WTC11 (cell line): ENCODE results near the gene XRCC5.

Source experiments
- ATF1 ChIP-seq: sonication (generic); formaldehyde crosslinking; IDR thresholded peaks from 2 replicates; pipeline ENCODE4 v1.8.1; 2023; ENCODE audit warnings: mild to moderate bottlenecking, moderate library complexity, missing genetic modification reagents
- CREM ChIP-seq: sonication (generic); formaldehyde crosslinking; IDR thresholded peaks from 2 replicates; pipeline ENCODE4 v1.8.1; 2022; ENCODE audit warnings: mild to moderate bottlenecking, missing genetic modification reagents, moderate library complexity
- HMGA2 ChIP-seq: fragments of 250-450 bp; sonication (Bioruptor Pico); IDR thresholded peaks from 2 replicates; pipeline ENCODE4 v1.4.0; 2021; ENCODE audit warnings: mild to moderate bottlenecking, moderate library complexity
- TF ChIP-seq, protein P1 (sequence below): fragments of 200-600 bp; IDR thresholded peaks from 2 replicates; pipeline ENCODE4 v1.8.0; 2022; ENCODE audit warnings: antibody characterized with exemption
- TF ChIP-seq, protein P2 (sequence below): sonication (generic); formaldehyde crosslinking; IDR thresholded peaks from 2 replicates; pipeline ENCODE4 v1.8.1; 2023; ENCODE audit warnings: mild to moderate bottlenecking, missing genetic modification reagents, moderate library complexity
- TF ChIP-seq, protein P3 (sequence below): sonication (generic); formaldehyde crosslinking; IDR thresholded peaks from 2 replicates; pipeline ENCODE4 v1.8.1; 2022; ENCODE audit warnings: mild to moderate bottlenecking, missing genetic modification reagents, moderate library complexity, borderline replicate concordance
- TF ChIP-seq, protein P4 (sequence below): sonication (generic); formaldehyde crosslinking; IDR thresholded peaks from 2 replicates; pipeline ENCODE4 v1.8.0; 2022; ENCODE audit warnings: missing genetic modification reagents
- TF ChIP-seq, protein P5 (sequence below): sonication (generic); formaldehyde crosslinking; IDR thresholded peaks from 2 replicates; pipeline ENCODE4 v1.8.0; 2023; ENCODE audit warnings: mild to moderate bottlenecking, missing genetic modification reagents
- TF ChIP-seq, protein P6 (sequence below): sonication (generic); formaldehyde crosslinking; conservative IDR thresholded peaks from 2 replicates; pipeline ENCODE4 v1.8.1; 2022; ENCODE audit warnings: mild to moderate bottlenecking, missing genetic modification reagents
- TF ChIP-seq, protein P7 (sequence below): sonication (generic); formaldehyde crosslinking; IDR thresholded peaks from 2 replicates; pipeline ENCODE4 v1.8.1; 2022; ENCODE audit warnings: low read depth, missing genetic modification reagents, borderline replicate concordance

DNA sequence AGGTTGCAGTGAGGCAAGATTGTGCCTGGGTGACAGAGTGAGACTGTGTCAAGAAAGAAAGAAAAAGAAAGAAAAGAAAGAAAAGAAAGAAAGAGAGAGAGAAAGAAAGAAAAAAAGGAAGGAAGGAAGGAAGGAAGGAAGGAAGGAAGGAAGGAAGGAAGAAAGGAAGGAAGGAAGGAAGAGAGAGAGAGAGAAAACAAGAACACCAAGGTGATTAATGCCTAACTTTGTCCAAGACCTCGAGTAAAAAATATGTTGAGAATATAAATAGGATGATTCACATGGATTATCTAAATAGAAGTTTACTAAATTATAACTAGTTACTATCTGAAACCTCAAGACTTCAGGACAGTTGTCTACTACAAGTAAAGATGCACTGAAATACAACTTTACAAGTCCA lies 34.8 kb upstream of the XRCC5 start:
- TF ChIP-seq, protein P1, sequence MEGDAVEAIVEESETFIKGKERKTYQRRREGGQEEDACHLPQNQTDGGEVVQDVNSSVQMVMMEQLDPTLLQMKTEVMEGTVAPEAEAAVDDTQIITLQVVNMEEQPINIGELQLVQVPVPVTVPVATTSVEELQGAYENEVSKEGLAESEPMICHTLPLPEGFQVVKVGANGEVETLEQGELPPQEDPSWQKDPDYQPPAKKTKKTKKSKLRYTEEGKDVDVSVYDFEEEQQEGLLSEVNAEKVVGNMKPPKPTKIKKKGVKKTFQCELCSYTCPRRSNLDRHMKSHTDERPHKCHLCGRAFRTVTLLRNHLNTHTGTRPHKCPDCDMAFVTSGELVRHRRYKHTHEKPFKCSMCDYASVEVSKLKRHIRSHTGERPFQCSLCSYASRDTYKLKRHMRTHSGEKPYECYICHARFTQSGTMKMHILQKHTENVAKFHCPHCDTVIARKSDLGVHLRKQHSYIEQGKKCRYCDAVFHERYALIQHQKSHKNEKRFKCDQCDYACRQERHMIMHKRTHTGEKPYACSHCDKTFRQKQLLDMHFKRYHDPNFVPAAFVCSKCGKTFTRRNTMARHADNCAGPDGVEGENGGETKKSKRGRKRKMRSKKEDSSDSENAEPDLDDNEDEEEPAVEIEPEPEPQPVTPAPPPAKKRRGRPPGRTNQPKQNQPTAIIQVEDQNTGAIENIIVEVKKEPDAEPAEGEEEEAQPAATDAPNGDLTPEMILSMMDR: no peak
- TF ChIP-seq, protein P2, sequence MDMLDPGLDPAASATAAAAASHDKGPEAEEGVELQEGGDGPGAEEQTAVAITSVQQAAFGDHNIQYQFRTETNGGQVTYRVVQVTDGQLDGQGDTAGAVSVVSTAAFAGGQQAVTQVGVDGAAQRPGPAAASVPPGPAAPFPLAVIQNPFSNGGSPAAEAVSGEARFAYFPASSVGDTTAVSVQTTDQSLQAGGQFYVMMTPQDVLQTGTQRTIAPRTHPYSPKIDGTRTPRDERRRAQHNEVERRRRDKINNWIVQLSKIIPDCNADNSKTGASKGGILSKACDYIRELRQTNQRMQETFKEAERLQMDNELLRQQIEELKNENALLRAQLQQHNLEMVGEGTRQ (CRISPR knock-in tag): no peak
- no peak for TF ChIP-seq ATF1 (CRISPR knock-in tag)
- TF ChIP-seq, protein P3, sequence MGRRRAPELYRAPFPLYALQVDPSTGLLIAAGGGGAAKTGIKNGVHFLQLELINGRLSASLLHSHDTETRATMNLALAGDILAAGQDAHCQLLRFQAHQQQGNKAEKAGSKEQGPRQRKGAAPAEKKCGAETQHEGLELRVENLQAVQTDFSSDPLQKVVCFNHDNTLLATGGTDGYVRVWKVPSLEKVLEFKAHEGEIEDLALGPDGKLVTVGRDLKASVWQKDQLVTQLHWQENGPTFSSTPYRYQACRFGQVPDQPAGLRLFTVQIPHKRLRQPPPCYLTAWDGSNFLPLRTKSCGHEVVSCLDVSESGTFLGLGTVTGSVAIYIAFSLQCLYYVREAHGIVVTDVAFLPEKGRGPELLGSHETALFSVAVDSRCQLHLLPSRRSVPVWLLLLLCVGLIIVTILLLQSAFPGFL (CRISPR knock-in tag): no peak
- TF ChIP-seq, protein P4, sequence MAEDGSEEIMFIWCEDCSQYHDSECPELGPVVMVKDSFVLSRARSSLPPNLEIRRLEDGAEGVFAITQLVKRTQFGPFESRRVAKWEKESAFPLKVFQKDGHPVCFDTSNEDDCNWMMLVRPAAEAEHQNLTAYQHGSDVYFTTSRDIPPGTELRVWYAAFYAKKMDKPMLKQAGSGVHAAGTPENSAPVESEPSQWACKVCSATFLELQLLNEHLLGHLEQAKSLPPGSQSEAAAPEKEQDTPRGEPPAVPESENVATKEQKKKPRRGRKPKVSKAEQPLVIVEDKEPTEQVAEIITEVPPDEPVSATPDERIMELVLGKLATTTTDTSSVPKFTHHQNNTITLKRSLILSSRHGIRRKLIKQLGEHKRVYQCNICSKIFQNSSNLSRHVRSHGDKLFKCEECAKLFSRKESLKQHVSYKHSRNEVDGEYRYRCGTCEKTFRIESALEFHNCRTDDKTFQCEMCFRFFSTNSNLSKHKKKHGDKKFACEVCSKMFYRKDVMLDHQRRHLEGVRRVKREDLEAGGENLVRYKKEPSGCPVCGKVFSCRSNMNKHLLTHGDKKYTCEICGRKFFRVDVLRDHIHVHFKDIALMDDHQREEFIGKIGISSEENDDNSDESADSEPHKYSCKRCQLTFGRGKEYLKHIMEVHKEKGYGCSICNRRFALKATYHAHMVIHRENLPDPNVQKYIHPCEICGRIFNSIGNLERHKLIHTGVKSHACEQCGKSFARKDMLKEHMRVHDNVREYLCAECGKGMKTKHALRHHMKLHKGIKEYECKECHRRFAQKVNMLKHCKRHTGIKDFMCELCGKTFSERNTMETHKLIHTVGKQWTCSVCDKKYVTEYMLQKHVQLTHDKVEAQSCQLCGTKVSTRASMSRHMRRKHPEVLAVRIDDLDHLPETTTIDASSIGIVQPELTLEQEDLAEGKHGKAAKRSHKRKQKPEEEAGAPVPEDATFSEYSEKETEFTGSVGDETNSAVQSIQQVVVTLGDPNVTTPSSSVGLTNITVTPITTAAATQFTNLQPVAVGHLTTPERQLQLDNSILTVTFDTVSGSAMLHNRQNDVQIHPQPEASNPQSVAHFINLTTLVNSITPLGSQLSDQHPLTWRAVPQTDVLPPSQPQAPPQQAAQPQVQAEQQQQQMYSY: no peak
- no peak for TF ChIP-seq CREM (CRISPR knock-in tag)
- TF ChIP-seq, protein P5, sequence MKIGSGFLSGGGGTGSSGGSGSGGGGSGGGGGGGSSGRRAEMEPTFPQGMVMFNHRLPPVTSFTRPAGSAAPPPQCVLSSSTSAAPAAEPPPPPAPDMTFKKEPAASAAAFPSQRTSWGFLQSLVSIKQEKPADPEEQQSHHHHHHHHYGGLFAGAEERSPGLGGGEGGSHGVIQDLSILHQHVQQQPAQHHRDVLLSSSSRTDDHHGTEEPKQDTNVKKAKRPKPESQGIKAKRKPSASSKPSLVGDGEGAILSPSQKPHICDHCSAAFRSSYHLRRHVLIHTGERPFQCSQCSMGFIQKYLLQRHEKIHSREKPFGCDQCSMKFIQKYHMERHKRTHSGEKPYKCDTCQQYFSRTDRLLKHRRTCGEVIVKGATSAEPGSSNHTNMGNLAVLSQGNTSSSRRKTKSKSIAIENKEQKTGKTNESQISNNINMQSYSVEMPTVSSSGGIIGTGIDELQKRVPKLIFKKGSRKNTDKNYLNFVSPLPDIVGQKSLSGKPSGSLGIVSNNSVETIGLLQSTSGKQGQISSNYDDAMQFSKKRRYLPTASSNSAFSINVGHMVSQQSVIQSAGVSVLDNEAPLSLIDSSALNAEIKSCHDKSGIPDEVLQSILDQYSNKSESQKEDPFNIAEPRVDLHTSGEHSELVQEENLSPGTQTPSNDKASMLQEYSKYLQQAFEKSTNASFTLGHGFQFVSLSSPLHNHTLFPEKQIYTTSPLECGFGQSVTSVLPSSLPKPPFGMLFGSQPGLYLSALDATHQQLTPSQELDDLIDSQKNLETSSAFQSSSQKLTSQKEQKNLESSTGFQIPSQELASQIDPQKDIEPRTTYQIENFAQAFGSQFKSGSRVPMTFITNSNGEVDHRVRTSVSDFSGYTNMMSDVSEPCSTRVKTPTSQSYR (CRISPR knock-in tag): no peak
- TF ChIP-seq, protein P6, sequence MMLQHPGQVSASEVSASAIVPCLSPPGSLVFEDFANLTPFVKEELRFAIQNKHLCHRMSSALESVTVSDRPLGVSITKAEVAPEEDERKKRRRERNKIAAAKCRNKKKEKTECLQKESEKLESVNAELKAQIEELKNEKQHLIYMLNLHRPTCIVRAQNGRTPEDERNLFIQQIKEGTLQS (CRISPR knock-in tag): no peak
- TF ChIP-seq, protein P7, sequence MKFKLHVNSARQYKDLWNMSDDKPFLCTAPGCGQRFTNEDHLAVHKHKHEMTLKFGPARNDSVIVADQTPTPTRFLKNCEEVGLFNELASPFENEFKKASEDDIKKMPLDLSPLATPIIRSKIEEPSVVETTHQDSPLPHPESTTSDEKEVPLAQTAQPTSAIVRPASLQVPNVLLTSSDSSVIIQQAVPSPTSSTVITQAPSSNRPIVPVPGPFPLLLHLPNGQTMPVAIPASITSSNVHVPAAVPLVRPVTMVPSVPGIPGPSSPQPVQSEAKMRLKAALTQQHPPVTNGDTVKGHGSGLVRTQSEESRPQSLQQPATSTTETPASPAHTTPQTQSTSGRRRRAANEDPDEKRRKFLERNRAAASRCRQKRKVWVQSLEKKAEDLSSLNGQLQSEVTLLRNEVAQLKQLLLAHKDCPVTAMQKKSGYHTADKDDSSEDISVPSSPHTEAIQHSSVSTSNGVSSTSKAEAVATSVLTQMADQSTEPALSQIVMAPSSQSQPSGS (CRISPR knock-in tag): no peak
- TF ChIP-seq HMGA2: no peak
